Stimulated activated CD4-positive, alpha-beta T cell treated with anti-CD3 and anti-CD28 coated beads, Interleukin-1b, Interleukin-23, amount 100 ng/mL, for 24 hours (primary cell): ENCODE results near the gene KLF11.

Source experiments
- DNase-seq, 4 experiments: peaks; one replicate each; pipeline ENCODE4 v3.0.0-alpha.2; 2020; ENCODE audit warnings: low read depth in 4 of 4, low spot score in 1 of 4

KLF11 gene

GRCh38 chr2:10043256-10043905, at the start of gene KLF11:
TSS of gene KLF11 (plus strand) at chr2:10043550. CDS start at chr2:10043717, 167 bp downstream.
- DNase-seq = peak; percentile 24 to 63 (median 56)

GRCh38 chr2:9994462-9994861, 48.9 kb upstream of the KLF11 start:
- DNase-seq = no peak

GRCh38 chr2:9995059-9995458, 48.3 kb upstream of the KLF11 start:
- no peak for DNase-seq

- no peak for DNase-seq
These were observed 47.0 kb upstream of the KLF11 start for GRCh38 chr2:9996321-9996720.

- DNase-seq = no peak
These were observed 45.4 kb upstream of the KLF11 start for GRCh38 chr2:9997936-9998335.

- no peak for DNase-seq
These were observed 44.3 kb upstream of the KLF11 start for GRCh38 chr2:9998916-9999654.

GRCh38 chr2:9999693-10000092, 43.7 kb upstream of the KLF11 start:
- no peak for DNase-seq

- DNase-seq = no peak
These were observed 42.8 kb upstream of the KLF11 start for GRCh38 chr2:10000541-10000940.

- no peak for DNase-seq
These were observed 41.8 kb upstream of the KLF11 start for GRCh38 chr2:10001586-10001985.

GRCh38 chr2:10002109-10002508, 41.2 kb upstream of the KLF11 start:
- DNase-seq = no peak

- no peak for DNase-seq
These were observed 40.7 kb upstream of the KLF11 start for GRCh38 chr2:10002681-10003080.

- DNase-seq = no peak
These were observed 39.9 kb upstream of the KLF11 start for GRCh38 chr2:10003206-10004125.

- no peak for DNase-seq
These were observed 38.9 kb upstream of the KLF11 start for GRCh38 chr2:10004401-10004800.

- DNase-seq = no peak
These were observed 38.5 kb upstream of the KLF11 start for GRCh38 chr2:10004836-10005235.

GRCh38 chr2:10005461-10006235, 37.7 kb upstream of the KLF11 start:
- DNase-seq = no peak

GRCh38 chr2:10006236-10007161, 36.9 kb upstream of the KLF11 start:
- no peak for DNase-seq

- DNase-seq = no peak
These were observed 35.9 kb upstream of the KLF11 start for GRCh38 chr2:10007435-10007834.

GRCh38 chr2:10007921-10008808, 35.2 kb upstream of the KLF11 start:
- DNase-seq = no peak

GRCh38 chr2:10008809-10009176, 34.6 kb upstream of the KLF11 start:
- no peak for DNase-seq
